AG04450 (cell line): ENCODE data around the gene PRKRA. TPM values are rescaled to one million over a fixed set of nuclear protein-coding genes. Genes with fewer than 3 reads are reported as not detected.

Experiments
- CTCF ChIA-PET: fragments of 300-600, 350-600 bp; formaldehyde crosslinking; extraction: SDS; loops from one replicate; lab custom pipeline; 2022; ENCODE audit warnings: antibody characterized with exemption, inconsistent platforms; lab: Charles Lee
- POLR2A ChIA-PET: fragments of 350-600 bp; formaldehyde crosslinking; extraction: SDS; loops from one replicate; lab custom pipeline; 2021; ENCODE audit warnings: antibody characterized with exemption, inconsistent platforms; lab: Yijun Ruan, JAX
- DNase-seq: peaks from one replicate; pipeline ENCODE4 v3.0.0-alpha.2; 2011; ENCODE audit warnings: low read depth, low spot score
- H3K27ac ChIP-seq: one replicate; pipeline ENCODE4 v1.5.1; 2012; ENCODE audit warnings: low read depth, low read length, control low read depth
- H3K27me3 ChIP-seq: one replicate; pipeline ENCODE4 v1.6.0; 2012; ENCODE audit warnings: low read length; ENCODE audit not compliant: control insufficient read depth, insufficient read depth
- H3K4me3 ChIP-seq: 2 replicates; pipeline ENCODE4 v1.5.1; 2011; ENCODE audit warnings: mild to moderate bottlenecking, low read depth, low read length, control low read depth
- H3K9me3 ChIP-seq: 2 replicates; pipeline ENCODE4 v1.5.1; 2012; ENCODE audit warnings: low read length; ENCODE audit not compliant: control insufficient read depth, insufficient read depth
- polyA plus RNA-seq: library from polyadenylated mRNA; depleted of rRNA; stranded (reverse); fragments of >200 nt; gene quantifications from 2 replicates; pipeline ENCODE4 v1.2.3, GENCODE V29; 2011
- TF ChIP-seq, protein P1 (sequence below): IDR thresholded peaks from 2 replicates; pipeline ENCODE4 v1.5.1; 2011; ENCODE audit warnings: low read depth, low read length, control low read depth, inconsistent platforms

Gene PRKRA
- polyA plus RNA-seq, 1 experiment, result 58.6 TPM

DNA sequence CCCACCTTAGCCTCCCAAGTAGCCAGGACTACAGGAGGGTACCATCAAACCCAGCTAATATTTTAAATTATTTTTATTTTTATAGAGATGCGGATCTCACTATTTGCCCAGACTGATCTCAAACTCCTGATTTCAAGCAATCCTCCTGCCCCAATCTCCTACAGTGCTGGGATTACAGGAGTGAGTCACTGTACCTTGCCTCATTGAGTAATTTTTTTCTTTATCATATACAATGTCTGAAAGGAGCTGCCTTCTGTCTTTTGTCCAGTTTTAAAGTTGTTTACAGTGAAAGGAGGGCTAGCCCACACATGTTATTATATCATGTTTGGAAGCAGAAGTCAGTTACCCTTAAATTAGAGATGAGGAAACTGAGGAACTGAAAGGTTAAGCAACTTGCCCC is 32.5 kb downstream of the PRKRA start:
- H3K4me3 ChIP-seq, result no peak overlapping the region
- H3K27ac ChIP-seq, result no peak overlapping the region
- no peaks in the 10 kb centered on the region for H3K27me3 ChIP-seq
- no peaks in the 10 kb centered on the region for H3K9me3 ChIP-seq
- ChIA-PET CTCF (interaction anchor here (0.6 to 9.7 kb wide), 40 partner anchors 10 to 646 kb away, joined by 3 to 389 read pairs (median 5); partner anchors contain the start of gene RBM45), POLR2A (interaction anchor here (0.7 to 1.8 kb wide), 4 partner anchors 14 to 306 kb away, joined by 4 to 9 read pairs (median 6); partner anchors contain the start of genes PJVK, PRKRA and RBM45)
- TF ChIP-seq, protein P1, sequence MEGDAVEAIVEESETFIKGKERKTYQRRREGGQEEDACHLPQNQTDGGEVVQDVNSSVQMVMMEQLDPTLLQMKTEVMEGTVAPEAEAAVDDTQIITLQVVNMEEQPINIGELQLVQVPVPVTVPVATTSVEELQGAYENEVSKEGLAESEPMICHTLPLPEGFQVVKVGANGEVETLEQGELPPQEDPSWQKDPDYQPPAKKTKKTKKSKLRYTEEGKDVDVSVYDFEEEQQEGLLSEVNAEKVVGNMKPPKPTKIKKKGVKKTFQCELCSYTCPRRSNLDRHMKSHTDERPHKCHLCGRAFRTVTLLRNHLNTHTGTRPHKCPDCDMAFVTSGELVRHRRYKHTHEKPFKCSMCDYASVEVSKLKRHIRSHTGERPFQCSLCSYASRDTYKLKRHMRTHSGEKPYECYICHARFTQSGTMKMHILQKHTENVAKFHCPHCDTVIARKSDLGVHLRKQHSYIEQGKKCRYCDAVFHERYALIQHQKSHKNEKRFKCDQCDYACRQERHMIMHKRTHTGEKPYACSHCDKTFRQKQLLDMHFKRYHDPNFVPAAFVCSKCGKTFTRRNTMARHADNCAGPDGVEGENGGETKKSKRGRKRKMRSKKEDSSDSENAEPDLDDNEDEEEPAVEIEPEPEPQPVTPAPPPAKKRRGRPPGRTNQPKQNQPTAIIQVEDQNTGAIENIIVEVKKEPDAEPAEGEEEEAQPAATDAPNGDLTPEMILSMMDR, result no peak
- peak; percentile 11 for DNase-seq

GRCh38 chr2:178417916-178418315 is 33.1 kb downstream of the PRKRA start:
- Histone ChIP-seq H3K27ac (no peak overlapping the region), H3K4me3 (no peak overlapping the region), H3K9me3 (no peaks in the 10 kb centered on the region), H3K27me3 (no peaks in the 10 kb centered on the region)
- POLR2A ChIA-PET, result interaction anchor here (0.7 to 1.8 kb wide), 2 partner anchors 33 to 302 kb away, joined by 7 to 9 read pairs; partner anchors contain the start of genes PJVK and PRKRA
- TF ChIP-seq, protein P1, result no peak
- DNase-seq, result no peak
- CTCF ChIA-PET, result interaction anchor here (0.6 to 9.7 kb wide), 18 partner anchors 10 to 431 kb away, joined by 3 to 389 read pairs (median 7); partner anchors contain the start of gene RBM45

DNA sequence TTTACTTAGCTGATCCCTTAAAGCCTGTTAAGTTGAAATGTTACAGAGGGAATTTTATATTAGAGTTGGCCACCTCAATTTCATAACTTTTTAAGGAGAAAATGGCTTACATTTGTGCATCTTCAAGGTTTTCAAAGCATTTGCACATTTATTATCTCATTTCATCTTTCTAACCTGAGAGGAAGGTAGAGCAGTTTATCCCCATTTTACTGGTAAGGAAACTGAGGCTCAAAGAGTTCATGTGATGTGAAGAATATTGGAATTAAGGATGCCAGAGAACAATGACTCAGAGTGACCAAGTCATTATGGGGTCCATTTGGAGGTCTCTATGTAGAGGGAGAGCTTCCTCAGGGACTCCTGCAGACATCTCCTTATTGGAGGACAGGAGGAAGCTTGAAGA is 35.0 kb downstream of the PRKRA start:
- Histone ChIP-seq H3K4me3 (no peak overlapping the region), H3K27ac (no peak overlapping the region), H3K9me3 (no peaks in the 10 kb centered on the region), H3K27me3 (no peaks in the 10 kb centered on the region)
- DNase-seq, result no peak
- TF ChIP-seq, protein P1, result no peak
- ChIA-PET CTCF (interaction anchor here (0.6 to 9.7 kb wide), 12 partner anchors 11 to 432 kb away, joined by 3 to 389 read pairs (median 18); partner anchors contain the start of gene RBM45), POLR2A (no interaction called here)

GRCh38 chr2:178414266-178415247 is 36.4 kb downstream of the PRKRA start:
- ChIA-PET CTCF (interaction anchor here (0.5 to 9.7 kb wide), 59 partner anchors 9 to 508 kb away, joined by 3 to 389 read pairs (median 5); partner anchors contain the start of gene RBM45), POLR2A (interaction anchor here (0.6 to 1.9 kb wide), 5 partner anchors 10 to 269 kb away, joined by 3 to 12 read pairs (median 4); partner anchors contain the start of genes PJVK and PRKRA)
- Histone ChIP-seq H3K9me3 (no peaks in the 10 kb centered on the region), H3K4me3 (peak overlapping the region; percentile 55), H3K27me3 (no peaks in the 10 kb centered on the region), H3K27ac (no peak overlapping the region)
- TF ChIP-seq, protein P1, result peak; percentile 96
- peak; percentile 88 for DNase-seq
